GM12878 (cell line): Measurements from ENCODE around the gene PLA2G4C.

Source experiments
- ESRRA ChIP-seq: IDR thresholded peaks from 2 replicates; pipeline ENCODE4 v1.6.1; 2012; ENCODE audit warnings: mild to moderate bottlenecking, low read length, improper control_type of control experiment
- POLR2A ChIP-seq: IDR thresholded peaks from 2 replicates; pipeline ENCODE4 v1.6.1; 2011; ENCODE audit warnings: low read depth, mild to moderate bottlenecking, low read length
- TF ChIP-seq, protein P1 (sequence below), 3 experiments: IDR thresholded peaks in 2 of 3; conservative IDR thresholded peaks in 1 of 3; 2 replicates each; pipeline ENCODE4 v1.5.1; 2011; ENCODE audit warnings: low read depth in 3 of 3, low read length in 3 of 3, mild to moderate bottlenecking in 3 of 3, control low read depth in 2 of 3, moderate library complexity in 2 of 3, inconsistent platforms in 1 of 3, mixed read lengths in 1 of 3; ENCODE audit not compliant: control insufficient read depth in 2 of 3, insufficient read depth in 1 of 3; ENCODE audit errors: extremely low read depth in 1 of 3

DNA sequence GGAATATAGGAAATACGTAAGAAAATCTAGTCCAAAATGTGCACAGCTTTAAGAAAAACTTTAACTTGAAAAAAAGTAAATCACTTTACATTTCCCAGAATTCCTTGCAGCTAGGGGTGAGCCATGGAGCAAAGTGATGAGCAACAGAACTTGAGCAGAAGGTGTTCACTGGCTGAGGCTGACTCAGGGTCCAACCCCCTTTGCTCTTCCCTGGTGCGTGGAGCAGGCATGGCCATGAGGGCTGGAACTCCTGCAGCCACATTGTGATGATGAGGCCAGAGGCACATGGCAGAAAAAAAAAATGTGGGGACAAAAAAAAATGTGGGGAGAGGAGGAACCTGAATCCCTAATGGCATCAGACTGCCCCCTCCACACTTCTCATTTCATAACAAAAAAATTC, 9.9 kb upstream of the PLA2G4C start:
- TF ChIP-seq ESRRA (no peak), POLR2A (no peak)
- TF ChIP-seq, protein P1, sequence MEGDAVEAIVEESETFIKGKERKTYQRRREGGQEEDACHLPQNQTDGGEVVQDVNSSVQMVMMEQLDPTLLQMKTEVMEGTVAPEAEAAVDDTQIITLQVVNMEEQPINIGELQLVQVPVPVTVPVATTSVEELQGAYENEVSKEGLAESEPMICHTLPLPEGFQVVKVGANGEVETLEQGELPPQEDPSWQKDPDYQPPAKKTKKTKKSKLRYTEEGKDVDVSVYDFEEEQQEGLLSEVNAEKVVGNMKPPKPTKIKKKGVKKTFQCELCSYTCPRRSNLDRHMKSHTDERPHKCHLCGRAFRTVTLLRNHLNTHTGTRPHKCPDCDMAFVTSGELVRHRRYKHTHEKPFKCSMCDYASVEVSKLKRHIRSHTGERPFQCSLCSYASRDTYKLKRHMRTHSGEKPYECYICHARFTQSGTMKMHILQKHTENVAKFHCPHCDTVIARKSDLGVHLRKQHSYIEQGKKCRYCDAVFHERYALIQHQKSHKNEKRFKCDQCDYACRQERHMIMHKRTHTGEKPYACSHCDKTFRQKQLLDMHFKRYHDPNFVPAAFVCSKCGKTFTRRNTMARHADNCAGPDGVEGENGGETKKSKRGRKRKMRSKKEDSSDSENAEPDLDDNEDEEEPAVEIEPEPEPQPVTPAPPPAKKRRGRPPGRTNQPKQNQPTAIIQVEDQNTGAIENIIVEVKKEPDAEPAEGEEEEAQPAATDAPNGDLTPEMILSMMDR (IDR thresholded peaks at IDR 0.05 in 2 of 3, conservative IDR thresholded peaks at IDR 0.05 in 1 of 3; ENCODE audit: control insufficient read depth in 2 of 3, extremely low read depth in 1 of 3, insufficient read depth in 1 of 3, low read depth in 3 of 3, low read length in 3 of 3): no peak
